ENCODE measurements around the gene RPL18A. TPM values are rescaled to one million over a fixed set of nuclear protein-coding genes. Genes with fewer than 3 reads are reported as not detected.

The RPL18A gene
- total and polyA plus RNA-seq, 12 donors: 345 to 2,121 (median 1,380) TPM

GRCh38 chr19:17865364-17866311 is 5.9 kb downstream of the RPL18A start:
- H3K9me3 ChIP-seq (replicated peaks in 1 of 3): no peaks in the 10 kb centered on the region
- no peak overlapping the region for H3K27ac ChIP-seq
- no peak for TF ChIP-seq CTCF (IDR thresholded peaks at IDR 0.05)
- no peak for TF ChIP-seq POLR2A (IDR thresholded peaks at IDR 0.05)
- WGBS, 4 donors: 75 to 85% (median 77%) methylated on average over 4 to 13 of the region's 13 CpGs
- peaks cover 8 to 20% of the 10 kb centered on the region in 2 donors for H3K4me1 ChIP-seq (replicated peaks in 1 of 2)
- peaks cover 0 to 36% of the 10 kb centered on the region in 2 donors for H3K36me3 ChIP-seq (replicated peaks in 1 of 2)
- H3K27me3 ChIP-seq: peaks cover 15% of the 10 kb centered on the region
- H3K4me3 ChIP-seq: no peak overlapping the region
- intact Hi-C loops (cut with DNase I): no loop called here
- peak in 1 of 7 donors; percentile 50 for DNase-seq

GRCh38 chr19:17866312-17866963 is 6.7 kb downstream of the RPL18A start:
- Histone ChIP-seq H3K4me1 (replicated peaks in 1 of 2) (peaks cover 1 to 12% of the 10 kb centered on the region in 2 donors), H3K4me3 (no peak overlapping the region), H3K27ac (no peak overlapping the region), H3K9me3 (replicated peaks in 1 of 3) (no peaks in the 10 kb centered on the region), H3K36me3 (replicated peaks in 1 of 2) (peaks cover 0 to 34% of the 10 kb centered on the region in 2 donors), H3K27me3 (peaks cover 23% of the 10 kb centered on the region)
- no peak for TF ChIP-seq CTCF (IDR thresholded peaks at IDR 0.05)
- TF ChIP-seq POLR2A (IDR thresholded peaks at IDR 0.05): no peak
- 86 to 91% (median 87%) methylated on average over 8 of the region's 8 CpGs for WGBS, 4 donors
- peak in 1 of 7 donors; percentile 46 for DNase-seq
- intact Hi-C loops (cut with DNase I): no loop called here

- Histone ChIP-seq H3K4me1 (replicated peaks in 1 of 2) (peaks cover 0 to 7% of the 10 kb centered on the region in 2 donors), H3K27ac (no peak overlapping the region), H3K36me3 (replicated peaks in 1 of 2) (peaks cover 0 to 28% of the 10 kb centered on the region in 2 donors), H3K4me3 (no peak overlapping the region), H3K27me3 (peaks cover 29% of the 10 kb centered on the region), H3K9me3 (replicated peaks in 1 of 3) (no peaks in the 10 kb centered on the region)
- WGBS, 4 donors: 71 to 89% (median 75%) methylated on average over 9 to 11 of the region's 11 CpGs
- no peak for TF ChIP-seq POLR2A (IDR thresholded peaks at IDR 0.05)
- no peak for TF ChIP-seq CTCF (IDR thresholded peaks at IDR 0.05)
- no peak for DNase-seq
- intact Hi-C loops (cut with DNase I): no loop called here
These were observed 7.3 kb downstream of the RPL18A start for GRCh38 chr19:17866964-17867486.

GRCh38 chr19:17868669-17869068 is 9.0 kb downstream of the RPL18A start:
- Histone ChIP-seq H3K4me1 (replicated peaks in 1 of 2) (peaks cover 0 to under 1% of the 10 kb centered on the region in 2 donors), H3K9me3 (replicated peaks in 1 of 3) (no peaks in the 10 kb centered on the region), H3K4me3 (no peak overlapping the region), H3K27me3 (peaks cover 45% of the 10 kb centered on the region), H3K27ac (no peak overlapping the region), H3K36me3 (replicated peaks in 1 of 2) (peaks cover 0 to 12% of the 10 kb centered on the region in 2 donors)
- no peak for TF ChIP-seq CTCF (IDR thresholded peaks at IDR 0.05)
- no peak for TF ChIP-seq POLR2A (IDR thresholded peaks at IDR 0.05)
- DNase-seq: no peak
- 52 to 73% (median 65%) methylated on average over 6 of the region's 6 CpGs for WGBS, 4 donors
- intact Hi-C loops (cut with DNase I): no loop called here
